Measurements from ENCODE around the gene MTOR. TPM values are rescaled to one million over a fixed set of nuclear protein-coding genes. Genes with fewer than 3 reads are reported as not detected.
A peak's percentile ranks its signal among the peaks of the same experiment; 100 is the strongest.

The MTOR gene
- total RNA-seq, 4 donors from 2014 or later, result 32.9 to 43.7 (median 39.3) TPM

- H3K9me3 ChIP-seq, result no peaks in the 10 kb centered on the region
- peak overlapping the region; percentile 30 for H3K27ac ChIP-seq
- no peaks in the 10 kb centered on the region for H3K27me3 ChIP-seq
- no peak overlapping the region for H3K4me3 ChIP-seq
- TF ChIP-seq POLR2AphosphoS5 (IDR thresholded peaks at IDR 0.05), result no peak
- TF ChIP-seq CTCF (IDR thresholded peaks at IDR 0.05), result no peak
- no peak for TF ChIP-seq POLR2A (IDR thresholded peaks at IDR 0.05)
- TF ChIP-seq EP300 (IDR thresholded peaks at IDR 0.05), result no peak
- peak in 1 of 2 donors; percentile 12 for DNase-seq (ENCODE audit: low spot score in 2 of 2)
- peaks cover 85% of the 10 kb centered on the region for H3K36me3 ChIP-seq
- H3K4me1 ChIP-seq, result peaks cover 4% of the 10 kb centered on the region
- 84% methylated on average over 5 of the region's 5 CpGs for WGBS
Observed at GRCh38 chr1:11143401-11143800, 119.0 kb downstream of the MTOR start.

GRCh38 chr1:11142618-11143391, 119.5 kb downstream of the MTOR start:
- 89% methylated on average over 4 of the region's 4 CpGs for WGBS
- peak overlapping the region; percentile 35 for H3K27ac ChIP-seq
- no peaks in the 10 kb centered on the region for H3K9me3 ChIP-seq
- peaks cover 85% of the 10 kb centered on the region for H3K36me3 ChIP-seq
- no peaks in the 10 kb centered on the region for H3K27me3 ChIP-seq
- TF ChIP-seq CTCF (IDR thresholded peaks at IDR 0.05) (no peak), POLR2A (IDR thresholded peaks at IDR 0.05) (no peak), POLR2AphosphoS5 (IDR thresholded peaks at IDR 0.05) (no peak), EP300 (IDR thresholded peaks at IDR 0.05) (no peak)
- H3K4me1 ChIP-seq, result peaks cover 4% of the 10 kb centered on the region
- no peak overlapping the region for H3K4me3 ChIP-seq
- DNase-seq (ENCODE audit: low spot score in 2 of 2), result no peak

GRCh38 chr1:11138952-11139351, 123.4 kb downstream of the MTOR start:
- Histone ChIP-seq H3K9me3 (no peaks in the 10 kb centered on the region), H3K4me1 (peaks cover 7% of the 10 kb centered on the region), H3K4me3 (no peak overlapping the region), H3K36me3 (peaks cover 76% of the 10 kb centered on the region), H3K27me3 (no peaks in the 10 kb centered on the region), H3K27ac (peak overlapping the region; percentile 12)
- TF ChIP-seq POLR2A (IDR thresholded peaks at IDR 0.05) (no peak), EP300 (IDR thresholded peaks at IDR 0.05) (no peak), POLR2AphosphoS5 (IDR thresholded peaks at IDR 0.05) (no peak), CTCF (IDR thresholded peaks at IDR 0.05) (no peak)
- no peak for DNase-seq (ENCODE audit: low spot score in 2 of 2)
- WGBS, result 90% methylated on average over 3 of the region's 3 CpGs

- peaks cover 7% of the 10 kb centered on the region for H3K4me1 ChIP-seq
- H3K9me3 ChIP-seq, result no peaks in the 10 kb centered on the region
- no peak overlapping the region for H3K27ac ChIP-seq
- no peaks in the 10 kb centered on the region for H3K27me3 ChIP-seq
- DNase-seq (ENCODE audit: low spot score in 2 of 2), result no peak
- TF ChIP-seq POLR2A (IDR thresholded peaks at IDR 0.05) (no peak), POLR2AphosphoS5 (IDR thresholded peaks at IDR 0.05) (no peak), CTCF (IDR thresholded peaks at IDR 0.05) (no peak), EP300 (IDR thresholded peaks at IDR 0.05) (no peak)
- H3K36me3 ChIP-seq, result peaks cover 75% of the 10 kb centered on the region
- no peak overlapping the region for H3K4me3 ChIP-seq
- 100% methylated on average over 1 of the region's 1 CpG for WGBS
Observed at GRCh38 chr1:11138029-11138428, 124.3 kb downstream of the MTOR start.

GRCh38 chr1:11134898-11135266, 127.5 kb downstream of the MTOR start:
- Histone ChIP-seq H3K9me3 (no peaks in the 10 kb centered on the region), H3K27ac (no peak overlapping the region), H3K4me3 (no peak overlapping the region), H3K27me3 (no peaks in the 10 kb centered on the region), H3K36me3 (peaks cover 86% of the 10 kb centered on the region), H3K4me1 (peaks cover 7% of the 10 kb centered on the region)
- no peak for TF ChIP-seq EP300 (IDR thresholded peaks at IDR 0.05)
- no peak for TF ChIP-seq CTCF (IDR thresholded peaks at IDR 0.05)
- TF ChIP-seq POLR2A (IDR thresholded peaks at IDR 0.05), result no peak
- TF ChIP-seq POLR2AphosphoS5 (IDR thresholded peaks at IDR 0.05), result no peak
- WGBS, result 63% methylated on average over 5 of the region's 5 CpGs
- DNase-seq (ENCODE audit: low spot score in 2 of 2), result no peak

Measured in suprapubic skin (tissue), 4 donors.